Adrenal gland (tissue), 12 donors: ENCODE data around the gene HNRNPU. TPM values are rescaled to one million over a fixed set of nuclear protein-coding genes. Genes with fewer than 3 reads are reported as not detected.

Source experiments
- DNase-seq, 7 donors: peaks; one replicate each; pipeline ENCODE4 v3.0.0-alpha.2; 2019 to 2020
- H3K27ac ChIP-seq, 5 donors: fragments of 200-600 bp; sonication (generic) in 4 of 5; 1 replicate in 3 of 5; 2 replicates in 2 of 5; pipeline versions ENCODE4 v1.5.1 to v1.8.0; 2016 to 2020; ENCODE audit warnings: mild to moderate bottlenecking in 1 of 5
- H3K27me3 ChIP-seq: fragments of 200-600 bp; 2 replicates; pipeline ENCODE4 v1.8.0; 2021
- H3K36me3 ChIP-seq, 2 donors: fragments of 200-600 bp; replicated peaks in 1 of 2; 1 replicate in 1 of 2; 2 replicates in 1 of 2; pipeline versions ENCODE4 v1.5.1 to v1.8.0; 2018 to 2022
- H3K4me1 ChIP-seq, 2 donors: fragments of 200-600 bp; replicated peaks in 1 of 2; 1 replicate in 1 of 2; 2 replicates in 1 of 2; pipeline versions ENCODE4 v1.5.1 to v1.8.0; 2018 to 2021
- H3K4me3 ChIP-seq, 4 donors: fragments of 200-600 bp; sonication (generic) in 3 of 4; one replicate each; pipeline ENCODE4 v1.5.1; 2016 to 2018
- H3K9me3 ChIP-seq, 3 donors: fragments of 200-600 bp; sonication (generic) in 1 of 3; replicated peaks in 1 of 3; 1 replicate in 2 of 3; 2 replicates in 1 of 3; pipeline versions ENCODE4 v1.5.1 to v1.8.0; 2016 to 2021
- CTCF ChIP-seq, 6 experiments: fragments of 450-650 bp in 4 of 6; fragments of 200-600 bp in 2 of 6; sonication (generic) in 1 of 6; IDR thresholded peaks; 1 replicate in 5 of 6; 2 replicates in 1 of 6; pipeline versions ENCODE4 v1.5.1 to v1.8.0; 2016 to 2021; ENCODE audit warnings: antibody characterized with exemption in 6 of 6, mild to moderate bottlenecking in 2 of 6, moderate library complexity in 1 of 6
- POLR2A ChIP-seq, 2 donors: fragments of 450-650 bp; IDR thresholded peaks; one replicate each; pipeline ENCODE4 v1.6.1; 2017; ENCODE audit warnings: antibody characterized with exemption in 2 of 2, mild to moderate bottlenecking in 2 of 2, moderate library complexity in 1 of 2
- WGBS, 4 donors: extraction: QIAGEN DNeasy Blood & Tissue Kit in 2 of 4; methylation state at CpG; one replicate each; pipeline versions ENCODE4 v1.1.5 to v1.1.7; 2013 to 2017; 5-methylcytosine and 5-hydroxymethylcytosine counted together
- intact Hi-C, 2 donors: fragments of 100-400 bp; cut with DNase I; formaldehyde crosslinking; loops; one replicate each; pipeline versions ENCODE4 v1.14.1 to v1.15.0; 2022 to 2023
- polyA plus RNA-seq, 3 donors: library from polyadenylated mRNA; stranded (reverse); fragments of 200-250 nt in 2 of 3; fragments of 350-450 nt in 1 of 3; fragmentation: Illumina TruSeq in 1 of 3; extraction: RNeasy Lipid Tissue Mini Kit (QIAGEN cat#74804) in 1 of 3; gene quantifications; one replicate each; pipeline ENCODE4 v1.2.3, GENCODE V29; 2013 to 2014
- total RNA-seq, 9 donors: library from RNA; depleted of rRNA in 4 of 9; stranded (reverse); fragments of >200 nt in 4 of 9; fragments of 120-200 nt in 1 of 9; fragmentation: NEBNext Ultra II Directional in 1 of 9; extraction: Animal tissue kit (Norgen Biotek cat#: 25700) in 1 of 9; gene quantifications; one replicate each; pipeline versions ENCODE4 v1.1.0 to v1.2.4, GENCODE V29; 2013 to 2023
- donor health status: healthy with polysubstance abuse.
- donor health status: Bipolar disorder and iron deficiency.
- donor health status: DM: yes; HTN: yes; CAD: no.
- donor health status: DM: no; HTN: no; CAD: no.
- donor health status: DM: no; HTN: no; CAD: no.
- donor health status: DM: yes; HTN: yes; CAD: no.

HNRNPU gene
- total and polyA plus RNA-seq, 12 donors: 141 to 397 (median 253) TPM

- 70 to 81% (median 75%) methylated on average over 6 of the region's 6 CpGs for WGBS, 4 donors
- Histone ChIP-seq H3K27me3 (no peaks in the 10 kb centered on the region), H3K36me3 (no peaks in the 10 kb centered on the region), H3K4me3 (no peak overlapping the region), H3K27ac (no peak overlapping the region), H3K4me1 (no peaks in the 10 kb centered on the region), H3K9me3 (no peaks in the 10 kb centered on the region)
- no peak for DNase-seq
- intact Hi-C loops: no loop called here
- no peak for TF ChIP-seq CTCF (IDR thresholded peaks at IDR 0.05)
- TF ChIP-seq POLR2A (IDR thresholded peaks at IDR 0.05): no peak
Measured at GRCh38 chr1:244901400-244902015, 37.2 kb upstream of the HNRNPU start.

DNA sequence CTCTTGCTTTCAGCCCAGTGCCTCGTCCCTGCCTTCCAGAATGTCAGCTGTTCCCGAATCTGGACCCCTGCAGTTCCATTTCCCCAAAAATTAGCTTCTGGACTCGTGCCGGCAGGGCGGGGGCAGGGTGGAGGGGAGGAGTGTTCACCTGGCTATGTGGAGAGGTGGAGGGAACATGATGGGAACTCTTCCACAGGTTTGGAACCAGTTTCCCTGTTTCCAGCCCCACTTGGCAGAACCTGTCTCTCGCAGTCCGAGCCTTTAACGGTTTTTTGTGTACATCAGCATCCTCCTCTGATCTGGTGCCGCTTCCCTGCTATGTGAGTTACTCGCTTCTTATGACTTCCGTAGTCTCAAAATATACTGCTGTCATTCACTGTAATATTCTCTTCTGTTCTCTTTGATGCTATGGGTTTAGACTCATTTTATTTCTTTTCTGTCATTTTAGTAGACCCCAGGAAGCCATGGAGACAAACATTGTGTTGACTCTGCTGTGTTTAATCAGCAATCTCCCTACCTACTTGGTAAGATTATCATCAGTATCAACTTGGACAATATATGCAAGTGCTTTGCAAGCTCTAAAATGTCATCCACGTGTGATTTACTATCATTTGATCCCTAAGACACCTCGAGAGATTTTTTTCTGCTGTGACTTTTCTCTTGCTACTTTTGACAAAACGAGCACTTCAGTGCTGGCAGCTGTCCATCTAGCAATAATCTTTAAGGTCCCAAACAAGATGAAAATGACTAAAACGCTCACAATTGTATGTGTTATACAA is 33.3 kb upstream of the HNRNPU start:
- H3K27ac ChIP-seq: no peak overlapping the region
- no peaks in the 10 kb centered on the region for H3K4me1 ChIP-seq
- H3K27me3 ChIP-seq: no peaks in the 10 kb centered on the region
- H3K36me3 ChIP-seq: no peaks in the 10 kb centered on the region
- no peak for DNase-seq
- WGBS, 4 donors: 80 to 85% (median 83%) methylated on average over 13 to 15 of the region's 15 CpGs
- intact Hi-C loops: no loop called here
- no peaks in the 10 kb centered on the region for H3K9me3 ChIP-seq
- no peak overlapping the region for H3K4me3 ChIP-seq
- TF ChIP-seq POLR2A (IDR thresholded peaks at IDR 0.05) (no peak), CTCF (IDR thresholded peaks at IDR 0.05) (no peak)

- no peaks in the 10 kb centered on the region for H3K36me3 ChIP-seq
- H3K4me1 ChIP-seq: no peaks in the 10 kb centered on the region
- intact Hi-C loops: no loop called here
- no peak overlapping the region for H3K27ac ChIP-seq
- DNase-seq: peak in 1 of 7 donors; percentile 13
- H3K9me3 ChIP-seq: no peaks in the 10 kb centered on the region
- WGBS, 4 donors: 57 to 72% (median 61%) methylated on average over 3 of the region's 3 CpGs
- no peak overlapping the region for H3K4me3 ChIP-seq
- no peaks in the 10 kb centered on the region for H3K27me3 ChIP-seq
- TF ChIP-seq POLR2A (IDR thresholded peaks at IDR 0.05) (no peak), CTCF (IDR thresholded peaks at IDR 0.05) (no peak)
Measured at GRCh38 chr1:244896550-244896949, 32.2 kb upstream of the HNRNPU start.

GRCh38 chr1:244893836-244894235 is 29.5 kb upstream of the HNRNPU start:
- WGBS, 4 donors: 88 to 95% (median 92%) methylated on average over 7 of the region's 7 CpGs
- TF ChIP-seq CTCF (IDR thresholded peaks at IDR 0.05): no peak
- no peak for TF ChIP-seq POLR2A (IDR thresholded peaks at IDR 0.05)
- Histone ChIP-seq H3K4me1 (no peaks in the 10 kb centered on the region), H3K9me3 (no peaks in the 10 kb centered on the region), H3K27me3 (no peaks in the 10 kb centered on the region), H3K27ac (no peak overlapping the region), H3K36me3 (no peaks in the 10 kb centered on the region), H3K4me3 (no peak overlapping the region)
- intact Hi-C loops: no loop called here
- DNase-seq: no peak
